Measurements from ENCODE around the gene SLC6A12.

DNA sequence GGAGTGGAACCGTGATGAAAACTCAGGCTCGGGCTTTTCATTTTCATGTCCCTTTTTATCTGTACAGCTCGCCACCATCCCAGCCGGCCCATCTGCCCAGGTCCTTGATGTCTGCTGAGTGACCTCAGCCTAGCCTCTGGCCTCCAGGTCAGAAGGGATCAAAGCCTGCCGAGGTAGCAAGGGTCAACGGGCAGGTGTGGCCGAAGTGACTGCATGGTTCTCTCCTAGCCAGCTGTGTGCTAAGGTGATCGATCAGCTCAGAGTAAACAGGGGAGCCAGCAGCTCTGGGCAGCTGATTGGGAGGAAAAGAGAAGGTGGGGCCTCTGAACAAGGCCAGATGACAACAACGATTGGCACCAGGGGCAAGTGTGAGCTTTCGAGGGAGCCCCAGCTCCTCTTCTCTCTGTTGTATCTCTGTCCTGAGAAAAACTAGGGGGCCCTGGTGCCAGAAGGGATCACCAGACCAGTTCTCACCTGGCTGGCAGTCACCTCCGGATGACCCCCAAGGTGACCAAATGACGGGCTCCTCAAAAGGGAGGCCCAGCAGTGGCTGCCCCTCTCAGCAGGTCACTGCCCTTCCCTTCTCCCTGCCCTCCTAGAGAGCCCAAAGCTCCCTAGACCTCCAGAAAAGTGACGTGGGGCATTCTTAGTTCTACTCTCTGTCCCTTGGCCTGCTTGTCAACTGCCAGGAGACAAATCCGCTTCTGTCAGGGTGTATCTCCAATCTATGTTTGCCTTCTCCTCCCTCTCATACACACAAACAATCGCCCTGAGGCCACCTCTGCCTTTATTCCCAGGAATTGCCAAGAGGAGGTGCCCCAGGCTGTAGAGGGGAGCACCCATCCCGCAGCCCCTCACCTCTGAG is 3.4 kb downstream of the SLC6A12 start:
- TF ChIP-seq OSR1 (CRISPR knock-in tag; IDR thresholded peaks at IDR 0.05), result no peak
- no peak for TF ChIP-seq ZNF565 (CRISPR knock-in tag; conservative IDR thresholded peaks at IDR 0.05; ENCODE audit: low read depth)
- TF ChIP-seq, protein P1, sequence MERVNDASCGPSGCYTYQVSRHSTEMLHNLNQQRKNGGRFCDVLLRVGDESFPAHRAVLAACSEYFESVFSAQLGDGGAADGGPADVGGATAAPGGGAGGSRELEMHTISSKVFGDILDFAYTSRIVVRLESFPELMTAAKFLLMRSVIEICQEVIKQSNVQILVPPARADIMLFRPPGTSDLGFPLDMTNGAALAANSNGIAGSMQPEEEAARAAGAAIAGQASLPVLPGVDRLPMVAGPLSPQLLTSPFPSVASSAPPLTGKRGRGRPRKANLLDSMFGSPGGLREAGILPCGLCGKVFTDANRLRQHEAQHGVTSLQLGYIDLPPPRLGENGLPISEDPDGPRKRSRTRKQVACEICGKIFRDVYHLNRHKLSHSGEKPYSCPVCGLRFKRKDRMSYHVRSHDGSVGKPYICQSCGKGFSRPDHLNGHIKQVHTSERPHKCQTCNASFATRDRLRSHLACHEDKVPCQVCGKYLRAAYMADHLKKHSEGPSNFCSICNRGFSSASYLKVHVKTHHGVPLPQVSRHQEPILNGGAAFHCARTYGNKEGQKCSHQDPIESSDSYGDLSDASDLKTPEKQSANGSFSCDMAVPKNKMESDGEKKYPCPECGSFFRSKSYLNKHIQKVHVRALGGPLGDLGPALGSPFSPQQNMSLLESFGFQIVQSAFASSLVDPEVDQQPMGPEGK (CRISPR knock-in tag; IDR thresholded peaks at IDR 0.05; ENCODE audit: borderline replicate concordance), result no peak
- no peak for TF ChIP-seq ARNTL (CRISPR knock-in tag; IDR thresholded peaks at IDR 0.05; ENCODE audit: borderline replicate concordance, low read depth)
- TF ChIP-seq, protein P2, sequence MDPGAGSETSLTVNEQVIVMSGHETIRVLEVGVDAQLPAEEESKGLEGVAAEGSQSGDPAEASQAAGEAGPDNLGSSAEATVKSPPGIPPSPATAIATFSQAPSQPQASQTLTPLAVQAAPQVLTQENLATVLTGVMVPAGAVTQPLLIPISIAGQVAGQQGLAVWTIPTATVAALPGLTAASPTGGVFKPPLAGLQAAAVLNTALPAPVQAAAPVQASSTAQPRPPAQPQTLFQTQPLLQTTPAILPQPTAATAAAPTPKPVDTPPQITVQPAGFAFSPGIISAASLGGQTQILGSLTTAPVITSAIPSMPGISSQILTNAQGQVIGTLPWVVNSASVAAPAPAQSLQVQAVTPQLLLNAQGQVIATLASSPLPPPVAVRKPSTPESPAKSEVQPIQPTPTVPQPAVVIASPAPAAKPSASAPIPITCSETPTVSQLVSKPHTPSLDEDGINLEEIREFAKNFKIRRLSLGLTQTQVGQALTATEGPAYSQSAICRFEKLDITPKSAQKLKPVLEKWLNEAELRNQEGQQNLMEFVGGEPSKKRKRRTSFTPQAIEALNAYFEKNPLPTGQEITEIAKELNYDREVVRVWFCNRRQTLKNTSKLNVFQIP (CRISPR knock-in tag; IDR thresholded peaks at IDR 0.05; ENCODE audit: borderline replicate concordance, low read depth), result no peak
- TF ChIP-seq BACH2 (CRISPR knock-in tag; IDR thresholded peaks at IDR 0.05; ENCODE audit: borderline replicate concordance), result no peak
- TF ChIP-seq ISL1 (CRISPR knock-in tag; IDR thresholded peaks at IDR 0.05), result no peak
- no peak for TF ChIP-seq ZFP30 (CRISPR knock-in tag; IDR thresholded peaks at IDR 0.05)
- no peak for TF ChIP-seq RARB (CRISPR knock-in tag; IDR thresholded peaks at IDR 0.05)
- TF ChIP-seq, protein P3, sequence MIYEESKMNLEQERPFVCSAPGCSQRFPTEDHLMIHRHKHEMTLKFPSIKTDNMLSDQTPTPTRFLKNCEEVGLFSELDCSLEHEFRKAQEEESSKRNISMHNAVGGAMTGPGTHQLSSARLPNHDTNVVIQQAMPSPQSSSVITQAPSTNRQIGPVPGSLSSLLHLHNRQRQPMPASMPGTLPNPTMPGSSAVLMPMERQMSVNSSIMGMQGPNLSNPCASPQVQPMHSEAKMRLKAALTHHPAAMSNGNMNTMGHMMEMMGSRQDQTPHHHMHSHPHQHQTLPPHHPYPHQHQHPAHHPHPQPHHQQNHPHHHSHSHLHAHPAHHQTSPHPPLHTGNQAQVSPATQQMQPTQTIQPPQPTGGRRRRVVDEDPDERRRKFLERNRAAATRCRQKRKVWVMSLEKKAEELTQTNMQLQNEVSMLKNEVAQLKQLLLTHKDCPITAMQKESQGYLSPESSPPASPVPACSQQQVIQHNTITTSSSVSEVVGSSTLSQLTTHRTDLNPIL (CRISPR knock-in tag; IDR thresholded peaks at IDR 0.05; ENCODE audit: low read depth), result no peak
- TF ChIP-seq TCF4 (CRISPR knock-in tag; IDR thresholded peaks at IDR 0.05; ENCODE audit: borderline replicate concordance), result no peak
- TF ChIP-seq PPARA (CRISPR knock-in tag; IDR thresholded peaks at IDR 0.05; ENCODE audit: borderline replicate concordance), result no peak
- TF ChIP-seq GLIS3 (CRISPR knock-in tag; IDR thresholded peaks at IDR 0.05), result no peak
